Measurements from ENCODE around the gene TARP.
"Not testable (repeated sequence)": the region's sequence is repeated elsewhere in the genome, so short reads cannot be mapped to it uniquely, and the experiment has no call there.

Gene TARP

GRCh38 chr7:38259157-38259556 is 14.3 kb downstream of the TARP start:
- not testable (repeated sequence) for DNase-seq

- no peak for DNase-seq
Observed at GRCh38 chr7:38257350-38257677, 16.1 kb downstream of the TARP start.

DNA sequence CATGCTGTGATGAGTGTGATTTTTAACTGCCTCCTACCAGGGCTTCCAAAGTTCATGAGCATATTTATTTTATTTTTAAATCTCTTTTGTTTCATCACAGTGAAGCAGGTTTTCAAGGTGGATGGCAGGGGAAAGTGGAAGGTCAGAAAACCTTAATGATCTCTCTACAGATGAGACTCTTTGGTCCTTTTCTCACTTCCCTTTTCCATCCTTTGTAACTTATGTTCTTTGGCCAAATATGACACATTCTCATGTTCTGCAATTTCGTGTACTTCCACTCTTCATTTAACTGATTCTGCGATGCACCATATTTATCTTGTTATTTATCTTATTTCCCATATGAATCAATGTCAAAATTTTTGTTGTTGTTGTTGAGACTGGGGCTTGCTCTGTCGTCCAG is 23.6 kb downstream of the TARP start:
- DNase-seq: not testable (repeated sequence)

DNA sequence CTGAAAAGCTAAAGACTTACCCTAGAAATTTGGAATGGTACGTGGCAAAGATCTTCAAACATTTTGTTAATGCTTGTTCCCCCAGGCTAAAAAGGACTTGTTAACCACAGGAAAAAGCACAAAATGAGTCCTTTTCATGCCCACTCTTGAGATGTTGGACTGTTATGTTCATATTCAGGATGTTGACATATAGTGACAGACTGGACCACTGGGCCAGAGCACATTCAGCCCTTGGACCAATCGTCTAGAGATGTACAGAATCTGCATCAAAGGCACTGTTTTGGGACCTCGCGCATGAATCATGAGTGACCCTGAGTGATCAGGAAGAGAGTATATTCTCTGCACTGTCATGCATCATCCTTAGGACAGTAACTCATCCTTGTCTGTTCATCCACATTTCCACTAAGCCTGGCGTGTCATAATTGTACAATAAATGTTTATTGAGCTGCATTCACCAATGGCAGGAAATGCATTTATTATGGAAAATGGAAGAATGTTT is 25.3 kb downstream of the TARP start:
- DNase-seq: no peak

DNA sequence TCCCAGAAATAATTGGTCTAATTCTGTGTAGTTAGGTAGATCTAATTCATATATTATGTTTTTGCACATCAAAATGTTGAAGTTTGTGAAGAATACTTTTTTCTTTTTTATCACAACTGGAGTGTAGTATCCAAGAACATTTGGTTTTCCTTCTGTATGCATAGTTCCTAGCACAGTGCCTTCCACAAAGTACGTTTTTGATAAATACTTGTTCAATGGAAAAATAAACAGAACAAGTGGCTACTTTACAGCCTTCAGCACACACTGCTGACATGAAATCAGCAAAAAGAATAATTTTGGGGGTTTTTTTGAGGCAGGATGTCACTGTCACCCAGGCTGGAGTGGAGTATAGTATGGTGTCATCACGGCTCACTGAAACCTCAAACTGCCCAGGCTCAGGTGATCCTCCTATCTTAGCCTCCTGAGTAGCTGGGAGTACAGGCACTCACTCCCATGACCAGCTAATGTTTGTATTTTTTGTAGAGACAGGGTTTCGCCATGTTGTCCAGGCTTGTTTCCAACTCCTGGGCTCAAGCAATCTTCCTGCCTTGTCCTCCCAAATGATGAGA is 27.9 kb downstream of the TARP start:
- DNase-seq: no peak

DNA sequence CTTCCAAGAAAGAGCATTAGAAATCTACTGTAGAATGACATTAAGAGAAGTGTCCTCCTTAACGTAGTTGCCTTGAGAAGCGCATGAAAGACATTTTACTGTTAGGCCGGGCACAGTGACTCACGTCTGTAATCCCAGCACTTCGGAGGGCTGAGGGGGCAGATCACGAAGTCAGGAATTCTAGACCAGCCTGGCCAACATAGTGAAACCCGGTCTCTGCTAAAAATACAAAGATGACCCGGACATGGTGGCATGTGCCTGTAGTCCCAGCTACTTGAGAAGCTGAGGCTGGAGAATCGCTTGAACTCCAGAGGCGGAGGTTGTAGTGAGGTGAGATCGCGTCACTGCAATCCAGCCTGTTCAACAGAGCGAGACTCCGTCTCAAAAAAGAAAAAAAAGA is 28.9 kb downstream of the TARP start:
- no peak for DNase-seq

DNA sequence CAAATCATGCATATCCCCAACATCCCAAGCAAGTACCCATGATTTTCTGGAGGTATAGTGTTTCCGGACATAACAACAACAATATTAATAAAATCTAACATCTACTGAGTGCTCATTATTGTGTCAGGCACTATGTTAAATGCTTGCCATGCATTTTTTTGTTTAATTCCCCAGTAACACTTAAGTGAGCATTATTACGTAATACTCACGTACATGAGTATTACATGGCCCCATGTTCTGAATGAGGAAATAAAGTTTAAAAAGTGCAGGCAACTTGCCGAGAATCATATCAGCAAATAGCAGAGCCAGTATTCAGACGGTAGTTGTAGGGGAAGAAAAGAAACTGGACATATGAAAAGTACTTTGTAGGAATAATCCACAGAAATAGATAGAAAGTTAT is 30.1 kb downstream of the TARP start:
- DNase-seq: not testable (repeated sequence)

GRCh38 chr7:38242814-38243213 is 30.6 kb downstream of the TARP start:
- no peak for DNase-seq

- no peak for DNase-seq
Observed at GRCh38 chr7:38241071-38241470, 32.4 kb downstream of the TARP start.

- DNase-seq: not testable (repeated sequence)
Observed at GRCh38 chr7:38239129-38239528, 34.3 kb downstream of the TARP start.

GRCh38 chr7:38235606-38236005 is 37.8 kb downstream of the TARP start:
- no peak for DNase-seq

- not testable (repeated sequence) for DNase-seq
Observed at GRCh38 chr7:38234759-38235158, 38.7 kb downstream of the TARP start.

DNA sequence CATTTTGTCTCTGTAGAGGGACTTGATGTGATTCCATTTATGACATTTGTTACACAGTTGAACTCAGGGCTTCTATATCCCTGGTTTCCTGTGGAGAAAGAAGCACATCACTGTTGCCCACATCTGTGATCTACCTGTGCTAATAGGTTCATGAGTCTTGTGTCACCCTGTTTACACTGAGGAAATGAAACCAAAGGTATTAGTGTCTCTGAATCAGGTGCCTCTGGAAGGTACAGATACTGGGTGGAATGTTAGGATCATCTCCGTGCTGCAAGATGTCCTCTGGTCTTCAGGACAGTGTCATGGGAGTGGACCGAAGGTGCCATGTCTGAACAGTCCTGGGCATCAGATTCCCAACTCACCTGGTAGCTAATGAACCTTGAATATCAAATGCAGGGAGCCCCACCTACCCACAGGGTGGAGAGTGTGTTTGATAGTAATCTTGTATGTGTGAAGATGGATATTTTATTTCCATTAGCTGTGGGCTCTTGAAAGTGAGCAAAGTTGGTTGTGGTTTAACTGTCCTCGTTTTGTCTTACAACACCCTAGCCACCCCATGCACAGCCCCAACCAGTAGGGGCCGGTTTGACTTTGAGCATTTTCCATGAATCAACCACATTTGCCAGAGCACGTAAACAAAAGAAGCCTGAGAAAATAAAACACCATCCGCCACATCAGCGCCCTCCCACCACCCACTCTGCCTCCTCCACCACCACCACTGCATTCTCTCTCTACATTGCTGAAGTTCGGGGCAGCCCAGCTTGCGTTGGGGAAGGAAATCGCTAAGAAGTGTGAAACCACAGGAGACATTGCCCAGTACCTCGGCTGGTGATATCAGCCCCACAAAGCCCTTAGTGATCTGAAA is 40.7 kb downstream of the TARP start:
- peak; percentile 20 for DNase-seq

- DNase-seq: no peak
Observed at GRCh38 chr7:38229884-38230642, 43.4 kb downstream of the TARP start.

- no peak for DNase-seq
Observed at GRCh38 chr7:38229386-38229785, 44.0 kb downstream of the TARP start.

DNA sequence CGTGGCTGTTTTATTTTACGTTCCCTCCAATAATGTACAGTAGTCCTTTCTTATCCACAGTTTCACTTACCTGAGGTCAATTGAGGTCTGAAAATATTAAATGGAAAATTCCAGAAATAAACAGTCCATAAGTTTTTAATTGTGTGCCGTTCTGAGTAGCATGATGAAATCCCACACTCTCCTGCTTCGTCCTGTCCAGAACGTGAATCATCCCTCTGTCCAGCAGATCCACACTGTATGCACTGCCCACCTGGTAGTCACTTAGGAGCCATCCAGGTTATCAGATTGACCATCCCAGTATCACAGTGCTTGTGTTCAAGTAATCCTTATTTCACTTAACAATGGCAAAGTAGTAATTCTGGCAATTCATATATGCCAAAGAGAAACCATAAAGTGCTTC is 49.0 kb downstream of the TARP start:
- no peak for DNase-seq

DNA sequence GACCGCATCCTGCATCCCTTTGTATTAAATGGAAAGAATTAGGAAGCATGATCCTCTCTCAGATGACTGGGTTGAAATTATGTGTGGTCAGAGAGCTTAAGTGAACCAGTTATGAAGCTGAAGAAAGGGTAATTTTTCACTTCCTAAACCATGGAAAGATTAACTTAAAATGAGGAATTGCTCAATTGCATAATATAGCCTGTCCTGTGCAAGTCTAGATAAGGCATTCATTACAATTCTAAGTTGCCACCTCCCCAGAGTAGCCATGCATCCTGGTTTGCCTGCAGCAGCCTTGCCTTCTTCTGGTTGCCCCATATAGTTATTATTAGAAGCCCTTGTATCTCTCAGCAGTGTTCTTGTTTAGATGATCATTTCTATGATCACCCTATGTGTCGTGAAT is 50.1 kb downstream of the TARP start:
- no peak for DNase-seq

- peak; percentile 13 for DNase-seq
Observed at GRCh38 chr7:38222481-38223096, 50.8 kb downstream of the TARP start.

DNA sequence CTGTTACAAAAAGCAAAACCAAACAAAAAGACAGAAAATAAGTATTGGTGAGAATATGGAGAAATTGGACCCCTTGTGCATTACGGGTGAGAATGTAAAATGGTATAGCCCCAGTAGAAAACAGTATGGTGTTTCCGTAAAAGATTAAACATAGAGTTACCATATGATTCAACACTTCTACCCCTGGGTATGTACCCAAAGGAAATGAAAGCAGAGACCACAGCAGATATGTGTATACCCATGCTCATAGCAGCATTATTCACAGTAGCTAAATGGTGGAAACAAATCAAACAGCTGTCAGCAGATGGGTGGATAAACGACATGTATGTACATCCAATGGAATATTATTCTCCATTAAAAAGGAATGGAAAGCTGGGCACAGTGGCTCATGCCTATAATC is 53.0 kb downstream of the TARP start:
- DNase-seq: no peak

GRCh38 chr7:38217672-38218071 is 55.8 kb downstream of the TARP start:
- no peak for DNase-seq

DNA sequence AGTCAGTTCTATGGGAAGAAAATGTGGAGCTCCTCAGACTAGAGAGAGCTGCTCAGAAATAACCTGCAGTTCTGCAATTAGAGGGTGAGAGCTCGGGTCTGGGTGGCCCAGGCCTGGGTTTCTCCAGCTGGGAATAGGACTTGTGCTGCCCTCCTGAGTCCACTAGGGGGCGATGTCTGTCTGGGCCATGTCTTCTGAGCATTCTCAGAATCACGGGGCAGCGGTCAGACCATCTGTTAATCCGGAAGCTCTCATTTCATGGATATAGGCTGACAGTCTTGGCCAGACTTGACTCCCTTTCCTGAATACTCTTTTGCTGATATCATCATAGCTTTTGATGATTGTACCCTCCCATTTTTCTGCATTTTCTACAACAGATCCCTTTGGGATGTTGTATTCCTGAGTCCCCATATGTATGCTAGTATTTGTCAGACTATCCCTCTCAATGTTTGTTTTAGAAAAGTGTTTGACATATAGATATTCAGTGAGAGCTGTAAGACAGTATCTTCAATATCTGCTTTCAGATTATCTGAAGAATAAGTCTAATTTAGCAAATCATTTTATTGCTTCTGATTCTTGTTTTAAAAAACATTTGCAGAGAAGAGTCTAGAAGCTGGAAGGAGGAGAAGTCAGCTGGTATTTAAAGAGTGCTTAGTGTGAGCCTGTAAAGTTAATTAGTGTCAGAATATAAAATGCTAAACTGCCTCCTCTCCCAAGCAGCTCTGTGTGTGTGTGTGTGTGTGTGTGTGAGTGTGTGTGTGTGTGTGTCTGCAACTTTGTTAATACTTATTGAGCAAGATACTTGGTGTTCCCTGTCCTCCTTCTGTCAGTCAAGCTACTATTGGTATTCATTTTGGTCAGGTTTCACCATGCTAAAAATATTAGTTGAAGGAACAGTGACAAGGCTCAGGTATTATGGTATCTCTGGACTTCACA is 57.4 kb downstream of the TARP start:
- peak; percentile 65 for DNase-seq

DNA sequence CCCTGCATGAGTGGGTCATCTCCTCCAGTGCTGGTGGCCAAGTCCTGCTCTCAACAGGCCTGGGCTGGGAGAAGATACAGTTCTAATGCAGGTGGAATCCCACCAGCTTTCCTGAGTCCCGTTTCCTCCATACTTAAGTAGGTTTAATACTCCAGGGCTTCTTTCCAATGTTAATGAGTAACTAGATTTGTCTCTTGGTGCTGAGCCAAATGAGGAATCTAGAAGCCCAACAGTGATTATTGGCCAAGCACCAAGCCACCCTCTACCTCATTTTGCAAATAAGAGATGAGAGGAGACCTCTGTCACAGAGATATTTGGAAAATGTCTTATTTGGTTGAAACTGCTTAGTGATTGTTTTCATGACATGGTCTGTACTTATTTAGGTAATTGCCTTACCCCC is 58.3 kb downstream of the TARP start:
- DNase-seq: no peak

All from NCI-H2107 (cell line).